Measurements from ENCODE around the gene ASIC5.

The ASIC5 gene

DNA sequence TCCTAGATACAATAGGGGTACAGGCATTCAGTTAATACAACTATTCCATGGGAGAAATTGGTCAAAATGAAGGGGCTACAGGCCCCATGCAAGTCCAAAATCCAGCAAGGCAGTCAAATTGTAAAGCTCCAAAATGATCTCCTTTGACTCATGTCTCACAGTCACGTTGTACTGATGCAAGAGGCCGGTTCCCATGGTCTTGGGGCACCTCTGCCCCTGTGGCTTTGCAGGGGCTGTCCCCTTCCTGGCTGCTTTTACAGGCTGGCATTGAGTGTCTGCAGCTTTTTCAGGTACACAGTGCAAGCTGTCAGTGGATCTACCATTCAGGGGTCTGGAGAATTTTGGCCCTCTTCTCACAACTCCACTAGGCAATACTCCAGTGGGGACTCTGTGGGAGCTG, 12.5 kb upstream of the ASIC5 start:
- no peak for DNase-seq

DNA sequence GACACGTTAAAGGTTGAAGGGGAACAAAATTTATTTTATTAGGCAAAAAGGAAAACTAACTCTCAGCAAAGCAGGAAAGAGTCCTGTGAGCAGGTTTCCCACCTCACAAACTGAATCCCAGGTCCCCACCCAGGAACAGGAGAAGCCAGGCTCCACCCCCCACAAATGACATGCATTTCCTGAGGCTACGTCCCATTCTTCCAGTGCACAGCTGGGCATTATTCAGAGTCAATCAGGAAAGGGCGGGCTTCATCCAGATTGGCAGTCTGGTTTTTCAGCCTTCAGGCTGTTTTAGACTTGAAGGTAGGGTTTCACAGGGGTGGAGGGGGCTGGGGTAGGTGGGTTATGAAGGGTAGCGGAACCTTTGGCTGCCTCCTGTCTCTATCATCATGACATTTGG, 11.9 kb upstream of the ASIC5 start:
- no peak for DNase-seq

DNA sequence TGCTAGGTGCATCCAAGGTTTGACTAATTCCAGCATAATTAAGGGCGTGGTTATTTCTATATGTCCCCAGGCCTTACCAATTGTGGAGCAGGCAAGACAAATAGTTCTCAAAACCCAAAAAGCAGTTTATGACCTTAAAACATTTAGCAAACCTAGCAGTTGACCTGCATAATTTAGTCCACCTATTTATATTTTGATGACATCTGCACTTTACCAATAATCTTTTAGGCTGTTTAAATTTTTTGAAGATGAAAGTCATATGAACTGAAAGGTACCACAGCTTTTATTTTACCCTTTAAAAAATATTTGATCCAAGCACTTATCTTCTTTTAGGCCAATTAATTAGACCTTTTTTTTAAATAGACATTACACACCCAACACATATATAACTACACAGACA, 9.8 kb upstream of the ASIC5 start:
- DNase-seq = no peak

- DNase-seq = no peak
Observed at GRCh38 chr4:155855897-155856296, 10.2 kb downstream of the ASIC5 start.

DNA sequence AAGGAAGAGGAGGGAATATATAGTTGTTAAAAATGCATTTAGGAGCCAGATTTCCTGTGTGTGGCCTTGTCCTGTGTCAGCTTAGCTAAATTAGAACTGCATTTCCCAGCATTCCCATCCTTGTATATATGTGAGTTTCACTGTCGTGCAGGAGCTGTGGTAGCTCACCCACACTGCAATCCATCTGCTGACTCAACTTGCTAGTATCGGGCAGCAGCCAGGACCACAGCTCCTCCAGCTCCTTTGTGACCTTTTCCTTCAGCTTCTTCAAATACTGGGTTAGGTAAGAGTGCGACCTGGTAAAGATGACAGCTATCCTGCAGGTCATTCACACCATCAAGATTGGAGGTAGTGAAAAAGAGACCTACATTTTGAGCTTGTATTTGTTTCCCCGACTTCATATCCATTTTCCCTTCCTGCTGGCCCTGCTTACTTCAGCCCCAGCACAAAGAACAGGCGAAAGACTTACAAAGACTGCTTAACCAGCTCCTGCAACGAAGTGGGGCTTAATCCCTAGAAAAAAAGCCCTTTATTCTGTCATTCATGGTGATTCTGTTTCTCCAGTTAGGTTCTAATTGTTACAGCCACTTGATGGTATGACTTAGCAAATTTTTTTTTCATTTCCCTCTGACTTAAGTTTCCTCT, 11.4 kb downstream of the ASIC5 start:
- no peak for DNase-seq

DNA sequence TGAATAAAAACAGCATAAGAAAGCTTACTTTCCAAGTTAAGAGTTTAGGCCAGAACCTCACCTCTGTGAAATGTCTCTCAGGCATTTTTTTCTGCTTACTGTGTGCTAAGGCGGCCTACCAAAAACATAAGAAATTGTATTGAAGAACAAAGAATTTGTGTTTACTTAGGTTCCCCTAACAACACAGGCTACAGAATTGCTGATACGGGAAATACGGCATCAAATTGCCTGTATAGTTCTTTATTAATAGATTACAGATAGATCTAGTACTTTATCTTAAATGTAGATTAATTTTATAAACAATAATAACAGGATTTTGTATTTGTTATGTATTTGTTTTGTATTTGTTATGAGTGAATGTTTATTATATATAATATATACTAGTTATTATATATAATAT, 12.9 kb downstream of the ASIC5 start:
- DNase-seq = no peak

DNA sequence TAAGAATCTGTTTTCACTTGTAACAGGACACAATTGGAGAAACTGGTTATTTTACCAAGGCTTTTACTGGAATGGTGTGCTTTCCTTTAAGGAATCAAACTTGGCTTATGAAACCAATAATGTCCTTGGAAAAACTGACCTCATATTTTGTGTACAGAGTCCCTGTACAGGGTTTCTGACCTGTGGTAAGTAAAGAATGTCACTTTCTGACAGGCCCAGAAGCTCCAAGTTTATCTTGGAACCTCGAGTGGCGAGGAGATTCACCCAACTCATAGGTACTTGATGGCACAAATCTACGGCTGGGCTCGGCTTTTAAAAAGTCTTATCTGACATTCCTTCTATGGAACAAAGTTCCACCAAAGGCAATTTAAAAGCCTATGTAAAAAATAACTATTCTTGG, 17.0 kb downstream of the ASIC5 start:
- no peak for DNase-seq

DNA sequence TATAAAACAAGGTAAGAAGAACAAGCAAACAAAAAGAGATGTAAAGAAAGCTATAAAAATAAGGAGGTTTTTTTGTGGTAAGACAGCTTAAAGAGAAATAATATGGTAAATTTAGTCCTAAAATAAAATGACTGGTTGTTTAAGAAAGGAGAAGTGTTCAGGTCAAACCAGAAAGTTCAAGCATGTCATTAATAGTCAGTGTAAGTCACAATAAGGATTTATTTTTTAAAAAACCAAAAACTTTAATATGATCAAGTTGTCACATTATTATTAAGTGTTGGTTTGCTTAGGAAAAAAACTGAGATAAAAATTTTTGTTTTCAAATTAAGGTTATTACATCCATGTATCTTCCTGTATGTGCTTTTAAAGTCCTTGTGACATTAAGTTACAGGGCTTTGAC, 19.1 kb downstream of the ASIC5 start:
- DNase-seq = no peak

GRCh38 chr4:155842080-155842479, 24.0 kb downstream of the ASIC5 start:
- DNase-seq = no peak

- DNase-seq = no peak
Observed at GRCh38 chr4:155837203-155837796, 28.8 kb downstream of the ASIC5 start.

GRCh38 chr4:155832664-155833063, 33.4 kb downstream of the ASIC5 start:
- no peak for DNase-seq

DNA sequence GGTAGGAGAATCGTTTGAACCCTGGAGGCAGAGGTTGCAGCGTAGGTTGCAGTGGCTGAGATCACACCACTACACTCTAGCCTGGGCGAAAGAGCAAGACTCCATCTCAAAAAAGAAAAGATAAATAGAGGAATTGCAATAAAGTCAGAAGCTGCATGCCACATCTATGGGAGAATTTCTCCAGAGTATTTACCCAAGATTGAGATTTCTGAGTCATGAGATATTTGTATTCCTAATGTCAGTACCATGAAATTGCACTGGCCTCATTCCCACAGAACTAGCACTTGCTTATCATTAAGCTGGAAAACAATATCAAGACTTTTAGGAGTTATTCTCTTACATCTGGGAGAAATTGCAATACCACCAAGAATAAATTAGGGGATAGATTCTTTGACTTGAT, 37.4 kb downstream of the ASIC5 start:
- DNase-seq = no peak

DNA sequence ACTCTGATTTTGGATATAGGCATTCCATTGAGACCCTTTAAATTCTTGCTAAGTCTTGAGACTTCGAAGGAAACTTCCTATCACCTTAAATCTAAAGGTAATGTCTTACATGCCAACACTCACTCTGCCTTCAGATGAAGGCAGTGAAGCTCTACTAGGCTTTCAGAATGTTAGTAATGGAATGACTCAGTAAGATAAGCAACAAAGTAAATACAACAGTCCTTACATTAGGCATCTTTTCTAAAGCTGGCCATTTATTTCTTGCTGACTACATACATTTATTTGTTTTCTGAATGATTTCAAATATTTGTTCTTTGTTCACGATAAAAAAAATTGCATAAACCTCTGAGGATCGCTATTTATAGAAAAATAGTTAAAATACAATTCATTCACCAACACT, 43.5 kb downstream of the ASIC5 start:
- no peak for DNase-seq

DNA sequence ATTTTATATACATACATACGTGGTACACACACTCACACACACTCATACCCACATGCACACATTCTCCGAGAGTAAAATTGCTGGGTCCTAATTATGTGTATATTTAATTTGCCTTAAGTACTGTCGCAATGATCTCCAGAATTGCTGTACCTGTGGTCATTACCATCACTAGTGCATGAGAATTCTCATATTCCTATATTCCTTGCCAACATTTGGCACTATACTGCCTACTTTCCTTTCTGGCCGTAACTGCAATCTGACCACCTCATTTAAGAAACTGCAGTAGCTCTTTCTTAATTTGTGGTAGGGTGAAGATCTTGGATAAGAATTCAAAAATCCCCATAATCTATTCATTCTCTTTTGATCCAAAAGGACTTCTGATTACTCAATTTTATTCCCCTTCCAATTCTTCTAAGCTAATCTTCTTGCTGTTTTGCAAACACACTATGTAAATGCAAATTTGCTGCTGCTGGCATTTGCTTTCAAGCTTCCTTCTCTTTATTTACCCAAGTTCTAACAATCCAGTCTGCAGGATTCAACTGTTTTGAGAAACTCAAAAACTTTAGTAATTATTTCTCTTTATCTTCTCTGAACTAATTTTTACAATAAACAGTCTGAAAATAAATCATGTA, 45.1 kb downstream of the ASIC5 start:
- no peak for DNase-seq

DNA sequence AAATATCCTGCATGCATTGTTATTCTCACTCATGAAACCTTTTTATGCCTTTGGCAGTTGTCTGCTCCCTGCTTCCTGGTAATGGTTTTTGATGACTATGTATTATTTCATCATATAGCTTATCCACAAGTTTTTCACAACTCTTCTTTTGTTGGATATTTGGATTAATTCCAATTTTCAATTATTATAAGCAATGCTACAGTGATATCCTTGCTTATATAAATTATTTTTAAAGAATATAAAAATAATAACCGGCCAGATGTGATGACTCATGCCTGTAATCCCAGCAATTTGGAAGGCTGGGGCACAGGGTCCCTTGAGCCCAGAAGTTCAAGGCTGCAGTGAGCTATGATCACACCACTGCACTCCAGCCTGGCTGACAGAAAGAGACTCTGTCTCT, 47.0 kb downstream of the ASIC5 start:
- no peak for DNase-seq

GRCh38 chr4:155818639-155819038, 47.4 kb downstream of the ASIC5 start:
- no peak for DNase-seq

GRCh38 chr4:155811083-155811482, 55.0 kb downstream of the ASIC5 start:
- no peak for DNase-seq

DNA sequence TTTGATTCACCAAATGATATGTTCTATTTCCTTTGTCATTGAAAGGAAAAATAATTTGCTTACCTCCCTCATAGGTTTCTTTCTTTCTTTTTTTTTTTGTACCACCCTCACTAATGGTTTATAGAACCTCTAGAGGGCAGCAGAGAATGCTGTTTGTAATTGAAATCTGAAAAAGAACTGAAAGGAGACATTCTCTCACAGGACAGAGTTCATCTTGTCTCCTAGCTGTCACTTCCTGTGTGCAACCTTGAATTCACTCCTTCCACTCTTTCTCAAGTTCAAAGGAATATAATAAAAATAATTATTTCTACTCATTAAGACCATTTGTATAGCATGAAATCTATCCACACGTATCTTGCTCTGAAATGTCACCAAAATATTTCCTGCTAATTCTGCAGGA, 56.2 kb downstream of the ASIC5 start:
- no peak for DNase-seq

DNA sequence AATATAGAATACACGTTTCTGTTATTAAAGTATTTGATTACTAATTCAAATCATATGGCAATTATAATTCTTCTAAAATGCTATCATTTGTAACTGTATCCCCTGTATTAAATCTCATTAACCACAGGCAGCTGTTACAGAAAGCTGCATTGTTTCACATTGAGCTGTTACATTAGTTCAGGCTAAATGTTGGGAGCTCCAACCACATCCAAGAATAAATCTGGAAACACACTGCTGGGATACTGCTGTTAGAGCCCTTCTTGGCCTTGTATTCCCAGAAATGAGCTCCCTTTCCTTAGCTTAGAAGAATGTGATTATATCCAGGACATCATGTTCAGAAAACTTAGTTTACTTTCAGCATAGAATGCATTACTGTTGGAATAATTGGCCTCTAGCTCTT, 59.1 kb downstream of the ASIC5 start:
- no peak for DNase-seq

GRCh38 chr4:155805016-155805415, 61.1 kb downstream of the ASIC5 start:
- DNase-seq = no peak

DNA sequence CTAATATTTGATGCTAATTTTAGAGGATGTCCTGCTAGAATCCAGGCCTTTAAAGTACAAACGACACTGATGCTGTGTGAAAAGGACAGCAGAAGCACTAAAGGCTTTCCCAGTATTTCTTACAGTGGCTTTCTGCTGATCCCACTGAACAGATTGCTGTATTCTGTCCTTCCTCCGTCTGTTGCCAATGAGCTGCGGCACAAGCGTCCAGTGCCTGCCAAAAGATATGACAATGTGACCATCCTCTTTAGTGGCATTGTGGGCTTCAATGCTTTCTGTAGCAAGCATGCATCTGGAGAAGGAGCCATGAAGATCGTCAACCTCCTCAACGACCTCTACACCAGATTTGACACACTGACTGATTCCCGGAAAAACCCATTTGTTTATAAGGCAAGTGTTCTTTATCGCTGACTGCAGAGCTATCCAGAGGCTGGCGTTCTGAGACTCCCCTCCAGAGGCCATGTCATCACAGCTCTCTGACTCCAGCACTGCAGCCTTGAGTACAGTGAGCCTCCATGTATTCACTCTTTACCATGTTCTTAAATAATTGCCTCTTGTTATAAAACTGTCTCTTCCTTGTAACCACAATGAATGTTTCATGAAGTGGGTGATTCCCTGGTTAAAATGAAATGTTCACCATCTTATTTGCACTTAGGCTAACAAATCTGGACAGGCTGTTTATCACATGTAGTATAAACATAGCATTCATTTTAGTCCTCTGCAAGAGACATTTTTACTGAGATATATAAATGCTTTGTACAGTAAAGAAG, 63.7 kb downstream of the ASIC5 start:
- DNase-seq = no peak

- no peak for DNase-seq
Observed at GRCh38 chr4:155800685-155801343, 65.3 kb downstream of the ASIC5 start.

DNA sequence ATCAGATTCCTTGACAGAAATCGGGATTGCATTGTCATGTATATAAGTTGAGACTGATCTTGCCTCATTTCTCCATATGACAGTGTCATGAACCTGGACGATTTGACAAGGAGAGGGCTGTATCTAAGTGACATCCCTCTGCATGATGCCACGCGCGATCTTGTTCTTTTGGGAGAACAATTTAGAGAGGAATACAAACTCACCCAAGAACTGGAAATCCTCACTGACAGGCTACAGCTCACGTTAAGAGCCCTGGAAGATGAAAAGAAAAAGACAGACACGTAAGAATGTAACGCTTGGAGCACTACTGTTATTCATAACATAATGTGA, 66.3 kb downstream of the ASIC5 start:
- DNase-seq = no peak
